AG04449 (cell line): ENCODE data around the gene OLFML1.

Experiments used
- CTCF ChIA-PET: fragments of 350-600 bp; formaldehyde crosslinking; extraction: SDS; loops from one replicate; lab custom pipeline; 2021; ENCODE audit warnings: antibody characterized with exemption; lab: Yijun Ruan, JAX
- POLR2A ChIA-PET: fragments of 400-600, 350-600 bp; formaldehyde crosslinking; extraction: SDS; loops from one replicate; lab custom pipeline; 2020; ENCODE audit warnings: antibody characterized with exemption, inconsistent platforms; lab: Yijun Ruan, JAX
- DNase-seq: peaks from one replicate; pipeline ENCODE4 v3.0.0-alpha.2; 2010; ENCODE audit warnings: low read depth, low spot score
- H3K4me3 ChIP-seq: 2 replicates; pipeline ENCODE4 v1.5.1; 2011; ENCODE audit warnings: low read depth, mild to moderate bottlenecking, control low read depth, low read length
- TF ChIP-seq, protein P1 (sequence below): IDR thresholded peaks from one replicate; pipeline ENCODE4 v1.5.1; 2011; ENCODE audit warnings: mild to moderate bottlenecking, moderate library complexity, low read length, control low read depth, inconsistent platforms; ENCODE audit not compliant: insufficient read depth; ENCODE audit errors: missing control alignments

The OLFML1 gene

DNA sequence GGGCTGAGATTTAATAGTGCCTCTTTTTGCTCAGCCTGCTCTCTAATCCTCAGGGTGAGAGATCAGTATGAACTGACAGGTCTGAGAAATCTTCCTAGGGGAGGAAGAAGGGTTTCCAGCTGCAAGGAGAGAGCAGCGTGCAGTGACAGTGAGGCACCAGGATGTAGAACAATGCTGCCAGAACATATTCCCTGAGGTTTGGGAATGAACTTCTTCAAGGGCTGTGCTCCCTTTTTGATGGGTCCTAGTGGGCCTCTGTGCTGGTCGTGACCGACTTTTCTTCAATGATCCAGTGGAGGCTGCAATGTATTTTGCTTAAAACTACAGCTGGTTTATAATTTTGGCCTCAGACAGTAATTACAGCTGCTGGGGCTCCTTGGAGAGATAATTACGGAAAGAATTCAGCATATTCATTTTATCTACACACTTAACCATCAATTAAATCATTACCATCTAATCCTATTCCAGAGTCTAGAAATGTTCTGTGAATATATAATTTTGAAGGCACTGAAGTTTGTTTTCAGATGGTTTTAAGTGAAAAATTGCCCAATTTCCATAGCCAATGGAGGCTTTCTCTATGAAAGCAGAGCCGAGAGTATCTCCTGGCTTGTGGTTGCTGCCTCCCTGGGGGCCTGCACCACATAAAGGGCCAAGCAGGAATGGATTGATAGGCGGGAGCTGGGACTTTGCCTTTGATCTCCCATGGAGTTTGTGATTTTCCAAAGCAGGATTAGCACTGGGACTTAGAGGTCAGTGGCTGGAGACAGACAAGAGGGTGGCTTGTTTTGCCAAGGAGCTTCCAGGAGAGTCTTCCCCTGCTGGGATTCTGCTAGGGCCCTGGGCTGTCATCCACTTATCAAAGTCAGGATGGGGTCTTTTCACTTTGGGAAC, 41.0 kb upstream of the OLFML1 start:
- DNase-seq: no peak
- ChIA-PET POLR2A (no interaction called here), CTCF (interaction anchor here (0.7 to 4.6 kb wide), 4 partner anchors 8 to 346 kb away, joined by 3 to 31 read pairs (median 6); no protein-coding TSS in a partner anchor)
- no peak overlapping the region for H3K4me3 ChIP-seq
- TF ChIP-seq, protein P1, sequence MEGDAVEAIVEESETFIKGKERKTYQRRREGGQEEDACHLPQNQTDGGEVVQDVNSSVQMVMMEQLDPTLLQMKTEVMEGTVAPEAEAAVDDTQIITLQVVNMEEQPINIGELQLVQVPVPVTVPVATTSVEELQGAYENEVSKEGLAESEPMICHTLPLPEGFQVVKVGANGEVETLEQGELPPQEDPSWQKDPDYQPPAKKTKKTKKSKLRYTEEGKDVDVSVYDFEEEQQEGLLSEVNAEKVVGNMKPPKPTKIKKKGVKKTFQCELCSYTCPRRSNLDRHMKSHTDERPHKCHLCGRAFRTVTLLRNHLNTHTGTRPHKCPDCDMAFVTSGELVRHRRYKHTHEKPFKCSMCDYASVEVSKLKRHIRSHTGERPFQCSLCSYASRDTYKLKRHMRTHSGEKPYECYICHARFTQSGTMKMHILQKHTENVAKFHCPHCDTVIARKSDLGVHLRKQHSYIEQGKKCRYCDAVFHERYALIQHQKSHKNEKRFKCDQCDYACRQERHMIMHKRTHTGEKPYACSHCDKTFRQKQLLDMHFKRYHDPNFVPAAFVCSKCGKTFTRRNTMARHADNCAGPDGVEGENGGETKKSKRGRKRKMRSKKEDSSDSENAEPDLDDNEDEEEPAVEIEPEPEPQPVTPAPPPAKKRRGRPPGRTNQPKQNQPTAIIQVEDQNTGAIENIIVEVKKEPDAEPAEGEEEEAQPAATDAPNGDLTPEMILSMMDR: no peak

DNA sequence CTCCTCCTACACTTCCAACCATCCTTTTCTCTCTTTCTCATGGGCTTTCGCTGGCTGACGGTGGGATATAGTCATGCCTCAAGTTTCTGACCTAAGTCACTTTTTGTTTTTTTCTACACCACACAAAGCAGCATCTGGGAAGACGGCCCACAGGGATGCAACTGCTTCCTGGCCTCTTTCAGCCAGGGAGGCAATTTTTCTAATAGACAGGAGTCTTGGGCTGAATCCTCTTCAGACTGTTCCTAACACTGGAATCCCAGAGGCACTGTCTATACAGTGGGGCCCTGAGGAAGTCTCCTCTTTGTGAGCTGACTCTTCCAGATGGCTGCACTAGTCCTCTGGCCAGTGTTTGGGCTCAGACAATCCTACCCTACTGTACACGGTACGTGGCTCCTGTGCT, 39.7 kb upstream of the OLFML1 start:
- ChIA-PET POLR2A (no interaction called here), CTCF (interaction anchor here (1.3 kb wide), 1 partner anchor 221 kb away, joined by 3 read pairs; no protein-coding TSS in a partner anchor)
- TF ChIP-seq, protein P1: no peak

DNA sequence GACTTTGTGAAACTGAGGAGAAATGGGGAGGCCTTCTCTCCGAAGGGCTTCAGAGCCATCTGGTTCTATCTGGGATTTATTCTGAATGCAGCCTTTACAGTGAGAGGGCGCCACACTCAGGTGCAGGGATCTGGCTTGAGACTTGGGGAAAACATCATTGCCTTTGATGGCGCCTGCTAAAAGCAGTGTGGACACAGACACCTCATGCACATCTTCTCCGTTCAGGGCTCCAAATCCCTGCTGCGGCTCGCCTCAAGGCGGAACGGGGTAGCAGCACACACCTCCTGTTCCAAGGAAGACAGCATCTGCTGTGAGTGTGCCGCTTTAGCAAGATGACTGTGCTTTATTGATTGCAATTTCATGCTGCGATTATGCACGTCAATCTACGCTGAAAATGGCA, 37.1 kb upstream of the OLFML1 start:
- H3K4me3 ChIP-seq: no peak overlapping the region
- CTCF ChIA-PET: no interaction called here
- POLR2A ChIA-PET: no interaction called here
- no peak for DNase-seq
- TF ChIP-seq, protein P1: no peak

More for the DNA sequence above, 39.7 kb upstream of the OLFML1 start:
- no peak overlapping the region for H3K4me3 ChIP-seq
- DNase-seq: no peak

DNA sequence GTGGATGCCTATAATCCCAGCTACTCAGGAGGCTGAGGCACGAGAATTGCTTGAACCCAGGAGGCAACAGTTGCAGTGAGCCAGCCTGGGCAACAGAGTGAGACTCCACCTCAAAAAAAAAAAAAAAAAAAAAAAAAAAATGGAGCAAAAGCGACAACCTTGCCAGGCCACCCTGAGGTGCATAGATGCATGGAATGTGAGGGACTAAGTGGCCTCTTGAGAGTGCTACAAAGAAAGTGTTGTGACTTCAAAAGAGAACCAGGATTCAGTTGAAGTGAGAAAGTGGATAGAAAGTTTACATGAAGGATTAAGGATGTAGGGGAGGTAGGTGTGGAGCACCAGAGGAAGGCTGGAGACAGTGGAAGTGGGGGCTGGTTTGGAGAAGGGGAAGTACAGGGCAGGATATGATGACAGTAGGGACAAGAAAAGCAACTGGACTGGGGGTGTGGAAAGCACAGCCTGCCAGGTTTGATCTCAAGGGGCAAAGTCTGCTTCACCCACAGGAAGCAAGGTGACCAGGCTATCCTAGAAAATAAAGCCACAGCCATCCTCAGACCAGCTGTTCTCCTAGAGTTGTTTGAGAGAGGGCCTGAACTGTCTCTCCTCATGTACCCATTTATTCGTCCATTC, 36.0 kb upstream of the OLFML1 start:
- DNase-seq: no peak
- ChIA-PET CTCF (interaction anchor here (0.8 to 1.1 kb wide), 2 partner anchors 8 to 240 kb away, joined by 3 to 4 read pairs; no protein-coding TSS in a partner anchor), POLR2A (no interaction called here)
- H3K4me3 ChIP-seq: no peak overlapping the region
- TF ChIP-seq, protein P1: no peak

DNA sequence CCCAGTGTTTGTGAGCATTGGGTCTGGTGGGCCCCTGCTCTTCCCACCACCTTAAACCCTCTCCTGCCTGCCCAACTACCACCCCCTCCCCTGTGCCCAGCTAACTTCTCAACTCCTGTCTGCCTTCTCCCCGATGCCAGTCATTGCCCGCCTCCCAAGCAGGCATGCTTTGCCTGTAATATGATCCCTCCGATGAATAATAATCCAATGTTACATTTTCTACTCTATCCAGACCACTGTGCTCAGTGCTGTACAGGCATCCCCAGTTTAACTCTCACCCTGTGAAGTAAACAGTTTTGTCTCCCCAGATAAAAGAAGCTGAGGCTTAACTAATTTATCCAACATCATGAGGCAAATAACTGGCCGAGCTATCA, 35.5 kb upstream of the OLFML1 start:
- POLR2A ChIA-PET: no interaction called here
- H3K4me3 ChIP-seq: no peak overlapping the region
- DNase-seq: no peak
- CTCF ChIA-PET: interaction anchor here (0.8 to 1.1 kb wide), 2 partner anchors 8 to 240 kb away, joined by 3 to 4 read pairs; no protein-coding TSS in a partner anchor
- TF ChIP-seq, protein P1: no peak

DNA sequence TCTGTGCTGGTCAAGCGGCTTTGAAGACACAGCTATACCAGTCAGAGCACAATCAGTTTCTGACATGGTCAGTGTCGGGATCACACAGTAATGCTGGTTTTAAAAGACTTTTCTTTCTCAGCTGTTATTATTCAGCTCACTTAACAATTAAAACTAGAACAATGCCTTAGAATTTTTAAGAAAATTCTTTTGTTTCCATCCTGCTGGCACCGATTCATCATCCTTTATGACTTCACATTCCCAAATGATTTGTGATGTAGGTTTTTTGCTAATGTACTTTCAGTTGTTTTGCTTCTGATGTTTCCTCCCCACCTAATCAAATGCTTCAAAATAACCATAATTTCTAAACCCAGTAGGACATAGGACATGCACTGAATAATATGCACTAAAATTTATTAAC, 34.5 kb upstream of the OLFML1 start:
- ChIA-PET CTCF (interaction anchor here (1.1 to 4.8 kb wide), 2 partner anchors 9 to 241 kb away, joined by 3 to 31 read pairs; no protein-coding TSS in a partner anchor), POLR2A (no interaction called here)
- DNase-seq: no peak
- TF ChIP-seq, protein P1: no peak
- H3K4me3 ChIP-seq: no peak overlapping the region
